DND-41 (cell line): ENCODE results near the gene SPTBN5.

ENCODE experiments used
- EZH2 ChIP-seq: IDR thresholded peaks from 3 replicates; pipeline ENCODE4 v1.6.1; 2012; ENCODE audit warnings: borderline replicate concordance, low read depth, mild to moderate bottlenecking, moderate library complexity, low read length, inconsistent platforms; ENCODE audit not compliant: severe bottlenecking
- TF ChIP-seq, protein P1 (sequence below): IDR thresholded peaks from 2 replicates; pipeline ENCODE4 v1.5.1; 2012; ENCODE audit warnings: borderline replicate concordance, low read length, moderate library complexity, mild to moderate bottlenecking; ENCODE audit not compliant: poor library complexity, severe bottlenecking; ENCODE audit errors: extremely low read depth

DNA sequence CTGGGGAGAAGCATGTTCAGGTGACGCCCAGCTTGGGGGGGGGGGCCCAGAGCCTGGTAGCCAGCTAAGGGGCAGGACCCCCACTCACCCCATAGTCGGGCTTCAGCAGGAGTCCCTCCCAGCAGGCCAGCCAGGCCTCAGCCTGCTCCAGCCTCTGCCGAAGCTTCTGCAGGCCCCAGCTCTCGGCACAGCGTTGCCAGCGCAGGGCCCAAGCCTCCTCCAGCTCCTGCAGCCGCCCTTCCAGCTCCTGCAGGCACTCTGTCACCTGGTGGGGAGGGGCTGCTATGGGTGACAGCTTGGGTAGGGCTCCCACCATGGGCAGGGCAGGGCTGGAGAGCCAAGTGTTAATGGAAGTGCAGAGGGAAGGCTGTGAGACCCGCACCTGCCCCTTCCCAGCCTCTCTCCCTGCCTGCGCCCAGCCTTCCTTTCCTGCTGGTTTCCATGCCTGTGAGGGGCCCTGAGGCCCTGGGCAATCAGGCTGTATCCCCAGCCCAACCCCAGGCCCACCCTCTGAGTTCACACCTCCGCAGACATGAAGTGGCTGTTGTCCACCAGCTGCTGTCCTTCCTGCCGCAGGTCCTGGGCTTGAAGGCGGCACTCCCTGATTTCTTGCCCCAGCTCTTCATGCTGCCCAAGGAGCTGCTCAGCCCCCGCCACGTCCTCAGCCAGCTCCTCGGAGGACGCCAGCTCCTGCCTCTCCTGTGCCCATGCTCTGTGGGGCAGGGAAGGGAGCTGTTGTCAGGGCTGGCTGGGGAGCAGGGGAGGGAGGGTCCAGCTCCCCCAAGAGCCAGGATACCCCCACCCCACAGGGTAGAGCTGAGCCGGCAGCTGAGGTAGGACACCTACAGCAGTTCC is 40.9 kb downstream of the SPTBN5 start:
- TF ChIP-seq, protein P1, sequence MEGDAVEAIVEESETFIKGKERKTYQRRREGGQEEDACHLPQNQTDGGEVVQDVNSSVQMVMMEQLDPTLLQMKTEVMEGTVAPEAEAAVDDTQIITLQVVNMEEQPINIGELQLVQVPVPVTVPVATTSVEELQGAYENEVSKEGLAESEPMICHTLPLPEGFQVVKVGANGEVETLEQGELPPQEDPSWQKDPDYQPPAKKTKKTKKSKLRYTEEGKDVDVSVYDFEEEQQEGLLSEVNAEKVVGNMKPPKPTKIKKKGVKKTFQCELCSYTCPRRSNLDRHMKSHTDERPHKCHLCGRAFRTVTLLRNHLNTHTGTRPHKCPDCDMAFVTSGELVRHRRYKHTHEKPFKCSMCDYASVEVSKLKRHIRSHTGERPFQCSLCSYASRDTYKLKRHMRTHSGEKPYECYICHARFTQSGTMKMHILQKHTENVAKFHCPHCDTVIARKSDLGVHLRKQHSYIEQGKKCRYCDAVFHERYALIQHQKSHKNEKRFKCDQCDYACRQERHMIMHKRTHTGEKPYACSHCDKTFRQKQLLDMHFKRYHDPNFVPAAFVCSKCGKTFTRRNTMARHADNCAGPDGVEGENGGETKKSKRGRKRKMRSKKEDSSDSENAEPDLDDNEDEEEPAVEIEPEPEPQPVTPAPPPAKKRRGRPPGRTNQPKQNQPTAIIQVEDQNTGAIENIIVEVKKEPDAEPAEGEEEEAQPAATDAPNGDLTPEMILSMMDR, result no peak
- TF ChIP-seq EZH2, result no peak
